Glutamatergic neuron (in vitro differentiated cells): ENCODE data around the gene MEF2D. TPM values are rescaled to one million over a fixed set of nuclear protein-coding genes. Genes with fewer than 3 reads are reported as not detected.

ENCODE experiments used
- DNase-seq: peaks from one replicate; pipeline ENCODE4 v3.0.0; 2022
- H3K27ac Mint-ChIP-seq: one replicate; pipeline ENCODE4 v1.8.0; 2020; ENCODE audit warnings: mild to moderate bottlenecking, mixed read lengths, inconsistent platforms; ENCODE audit not compliant: unreplicated experiment
- H3K27me3 Mint-ChIP-seq: one replicate; pipeline ENCODE4 v1.8.0; 2020; ENCODE audit warnings: mild to moderate bottlenecking, moderate library complexity, mixed read lengths, inconsistent platforms; ENCODE audit not compliant: unreplicated experiment
- H3K36me3 Mint-ChIP-seq: one replicate; pipeline ENCODE4 v1.8.0; 2020; ENCODE audit warnings: mild to moderate bottlenecking, mixed read lengths, inconsistent platforms; ENCODE audit not compliant: unreplicated experiment
- H3K4me1 Mint-ChIP-seq: one replicate; pipeline ENCODE4 v1.8.0; 2020; ENCODE audit warnings: mild to moderate bottlenecking, low read depth, mixed read lengths, inconsistent platforms; ENCODE audit not compliant: unreplicated experiment
- H3K4me3 Mint-ChIP-seq: one replicate; pipeline ENCODE4 v1.8.0; 2020; ENCODE audit warnings: mild to moderate bottlenecking, mixed read lengths, inconsistent platforms; ENCODE audit not compliant: unreplicated experiment
- H3K9me3 Mint-ChIP-seq: one replicate; pipeline ENCODE4 v1.8.0; 2020; ENCODE audit warnings: mild to moderate bottlenecking, moderate library complexity, mixed read lengths, inconsistent platforms; ENCODE audit not compliant: unreplicated experiment
- CTCF ChIP-seq: fragments of 200-600 bp; sonication (generic); IDR thresholded peaks from one replicate; pipeline ENCODE4 v1.5.0; 2021; ENCODE audit not compliant: partially characterized antibody, unreplicated experiment
- total RNA-seq: library from RNA; stranded (reverse); fragmentation: NEBNext Ultra II Directional; extraction: Animal tissue kit (Norgen Biotek cat#: 25700); gene quantifications from one replicate; pipeline ENCODE4 v1.2.1, GENCODE V29; 2021; ENCODE audit not compliant: unreplicated experiment

Gene MEF2D
- total RNA-seq, 1 donor from 2014 or later, result 50.0 TPM

GRCh38 chr1:156433602-156434001 lies 67.0 kb downstream of the MEF2D start:
- Mint-ChIP-seq H3K36me3 (no peaks in the 10 kb centered on the region), H3K27ac (no peak overlapping the region), H3K9me3 (peaks cover 10% of the 10 kb centered on the region), H3K27me3 (peaks cover 42% of the 10 kb centered on the region), H3K4me1 (peaks cover 19% of the 10 kb centered on the region), H3K4me3 (no peak overlapping the region)
- no peak for DNase-seq
- no peak for TF ChIP-seq CTCF

GRCh38 chr1:156433032-156433431 lies 67.5 kb downstream of the MEF2D start:
- Mint-ChIP-seq H3K36me3 (no peaks in the 10 kb centered on the region), H3K4me1 (peaks cover 16% of the 10 kb centered on the region), H3K4me3 (no peak overlapping the region), H3K27me3 (peaks cover 43% of the 10 kb centered on the region), H3K9me3 (peaks cover 10% of the 10 kb centered on the region), H3K27ac (no peak overlapping the region)
- no peak for DNase-seq
- no peak for TF ChIP-seq CTCF

GRCh38 chr1:156432669-156433018 lies 67.9 kb downstream of the MEF2D start:
- H3K4me3 Mint-ChIP-seq, result no peak overlapping the region
- H3K4me1 Mint-ChIP-seq, result peaks cover 16% of the 10 kb centered on the region
- H3K27me3 Mint-ChIP-seq, result peaks cover 43% of the 10 kb centered on the region
- no peaks in the 10 kb centered on the region for H3K36me3 Mint-ChIP-seq
- no peak for TF ChIP-seq CTCF
- peaks cover 8% of the 10 kb centered on the region for H3K9me3 Mint-ChIP-seq
- H3K27ac Mint-ChIP-seq, result no peak overlapping the region
- DNase-seq, result no peak

- H3K36me3 Mint-ChIP-seq, result no peaks in the 10 kb centered on the region
- H3K27me3 Mint-ChIP-seq, result peaks cover 37% of the 10 kb centered on the region
- H3K9me3 Mint-ChIP-seq, result peaks cover 4% of the 10 kb centered on the region
- DNase-seq, result no peak
- H3K27ac Mint-ChIP-seq, result no peak overlapping the region
- H3K4me3 Mint-ChIP-seq, result no peak overlapping the region
- TF ChIP-seq CTCF, result no peak
- peaks cover 13% of the 10 kb centered on the region for H3K4me1 Mint-ChIP-seq
Observed at GRCh38 chr1:156431769-156432668, 68.6 kb downstream of the MEF2D start.

- H3K27me3 Mint-ChIP-seq, result peaks cover 37% of the 10 kb centered on the region
- peaks cover 4% of the 10 kb centered on the region for H3K9me3 Mint-ChIP-seq
- H3K4me1 Mint-ChIP-seq, result peaks cover 13% of the 10 kb centered on the region
- no peak for DNase-seq
- no peak for TF ChIP-seq CTCF
- H3K27ac Mint-ChIP-seq, result no peak overlapping the region
- no peak overlapping the region for H3K4me3 Mint-ChIP-seq
- no peaks in the 10 kb centered on the region for H3K36me3 Mint-ChIP-seq
Observed at GRCh38 chr1:156431366-156431765, 69.2 kb downstream of the MEF2D start.
